Uterus (tissue), 2 donors: ENCODE measurements around the gene EPHA1.

ENCODE experiments used
- POLR2A ChIP-seq, 2 donors: fragments of 450-650 bp; IDR thresholded peaks; one replicate each; pipeline ENCODE4 v1.6.1; 2016; ENCODE audit warnings: antibody characterized with exemption in 2 of 2, mild to moderate bottlenecking in 1 of 2, moderate library complexity in 1 of 2
- TF ChIP-seq, protein P1 (sequence below), 4 experiments: fragments of 200-600 bp in 2 of 4; fragments of 450-650 bp in 2 of 4; sonication (generic) in 2 of 4; IDR thresholded peaks; one replicate each; pipeline ENCODE4 v1.5.1; 2016 to 2019; ENCODE audit warnings: antibody characterized with exemption in 4 of 4, mild to moderate bottlenecking in 2 of 4, moderate library complexity in 1 of 4

DNA sequence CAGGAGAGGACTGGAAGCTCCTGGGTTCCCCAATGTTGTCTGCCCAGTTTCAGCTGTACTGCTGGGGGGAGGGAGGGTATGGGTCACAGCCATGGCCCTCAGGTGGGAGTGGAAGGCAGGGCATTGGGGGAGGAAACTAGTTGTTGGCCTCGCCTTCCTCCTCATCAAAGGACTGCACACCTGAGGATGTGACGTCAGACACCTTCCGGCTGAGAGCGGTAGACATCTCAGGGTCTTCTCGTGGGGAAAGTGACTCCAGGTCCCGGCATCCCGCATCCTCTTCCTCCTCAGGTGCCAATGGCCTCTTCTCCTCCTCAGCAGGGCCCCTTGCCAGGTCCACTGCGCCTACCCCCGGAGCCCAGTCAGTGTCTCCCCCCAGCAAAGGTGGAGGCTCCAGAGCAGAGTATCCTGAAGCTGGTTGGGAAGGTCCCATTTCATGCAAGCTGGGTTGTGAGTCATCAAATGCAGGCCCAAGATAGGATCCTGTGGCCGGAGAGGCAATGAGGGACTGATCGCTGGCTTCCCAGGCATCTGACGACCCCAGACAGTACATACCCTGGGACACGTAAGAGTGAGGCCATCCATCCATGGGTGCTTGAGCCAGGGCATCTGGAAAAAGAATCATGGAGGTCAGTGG, 52.1 kb downstream of the EPHA1 start:
- TF ChIP-seq, protein P1, sequence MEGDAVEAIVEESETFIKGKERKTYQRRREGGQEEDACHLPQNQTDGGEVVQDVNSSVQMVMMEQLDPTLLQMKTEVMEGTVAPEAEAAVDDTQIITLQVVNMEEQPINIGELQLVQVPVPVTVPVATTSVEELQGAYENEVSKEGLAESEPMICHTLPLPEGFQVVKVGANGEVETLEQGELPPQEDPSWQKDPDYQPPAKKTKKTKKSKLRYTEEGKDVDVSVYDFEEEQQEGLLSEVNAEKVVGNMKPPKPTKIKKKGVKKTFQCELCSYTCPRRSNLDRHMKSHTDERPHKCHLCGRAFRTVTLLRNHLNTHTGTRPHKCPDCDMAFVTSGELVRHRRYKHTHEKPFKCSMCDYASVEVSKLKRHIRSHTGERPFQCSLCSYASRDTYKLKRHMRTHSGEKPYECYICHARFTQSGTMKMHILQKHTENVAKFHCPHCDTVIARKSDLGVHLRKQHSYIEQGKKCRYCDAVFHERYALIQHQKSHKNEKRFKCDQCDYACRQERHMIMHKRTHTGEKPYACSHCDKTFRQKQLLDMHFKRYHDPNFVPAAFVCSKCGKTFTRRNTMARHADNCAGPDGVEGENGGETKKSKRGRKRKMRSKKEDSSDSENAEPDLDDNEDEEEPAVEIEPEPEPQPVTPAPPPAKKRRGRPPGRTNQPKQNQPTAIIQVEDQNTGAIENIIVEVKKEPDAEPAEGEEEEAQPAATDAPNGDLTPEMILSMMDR (IDR thresholded peaks at IDR 0.05): no peak
- TF ChIP-seq POLR2A (IDR thresholded peaks at IDR 0.05): no peak
